Stromal cell of bone marrow (primary cell): ENCODE results near the gene PRR14L.

Experiments
- DNase-seq: peaks from one replicate; pipeline ENCODE4 v3.0.0-alpha.2; 2012; ENCODE audit warnings: low read depth

Gene PRR14L

GRCh38 chr22:31637891-31638618 is 111.9 kb downstream of the PRR14L start:
- DNase-seq = no peak

GRCh38 chr22:31637447-31637890 is 112.5 kb downstream of the PRR14L start:
- no peak for DNase-seq

DNA sequence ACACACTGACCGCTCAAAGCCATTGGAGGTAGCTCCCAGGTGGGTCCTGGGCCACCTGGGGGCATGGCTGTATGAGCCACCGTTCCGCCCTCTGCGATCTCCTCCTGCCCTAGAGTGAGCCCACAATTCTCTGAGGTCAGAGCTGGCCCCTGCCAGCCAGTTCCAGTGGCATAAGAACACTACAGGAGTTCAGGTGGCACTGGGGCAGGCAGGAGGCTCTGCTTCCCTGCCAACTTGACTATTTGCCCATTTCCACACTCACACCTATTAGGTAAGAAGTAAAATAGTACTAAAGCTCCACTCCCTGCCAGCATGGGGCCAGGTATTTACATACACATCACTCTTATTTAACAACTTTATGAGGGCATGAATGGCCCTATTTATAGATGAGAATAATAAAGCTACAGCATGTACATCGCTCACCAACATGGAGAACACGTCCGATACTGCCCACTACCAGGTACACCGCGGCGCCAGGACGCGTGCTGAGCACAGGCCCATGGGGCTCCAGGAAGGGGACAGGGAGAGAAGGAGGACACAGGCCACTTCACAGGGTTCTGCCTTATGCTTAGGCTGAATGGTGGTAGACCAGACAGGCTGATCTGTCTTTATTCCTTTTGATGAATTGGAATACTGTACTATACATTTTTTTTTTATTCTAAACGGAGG is 114.2 kb downstream of the PRR14L start:
- no peak for DNase-seq

DNA sequence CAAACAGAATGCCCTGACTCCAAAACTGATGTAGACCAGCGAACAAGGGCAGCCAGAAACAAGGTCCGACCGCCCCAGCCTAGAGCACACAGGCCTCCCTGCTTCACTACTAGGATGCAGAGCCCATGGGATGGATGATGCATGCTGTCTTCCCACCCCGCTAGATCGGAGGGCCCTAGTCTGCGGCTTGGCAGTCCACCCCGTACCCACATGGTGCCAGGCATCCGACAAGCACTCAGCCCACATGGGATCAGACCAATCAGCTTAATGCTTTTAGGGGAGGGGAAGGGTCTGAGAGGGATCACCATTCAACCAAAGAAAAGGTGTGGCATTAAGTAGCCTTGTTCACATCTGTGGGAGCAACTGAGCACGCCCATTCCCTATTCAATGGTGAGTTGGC is 118.5 kb downstream of the PRR14L start:
- no peak for DNase-seq
